GM19240 (cell line): Measurements from ENCODE around the gene CLDN1.

ENCODE experiments used
- DNase-seq: peaks from one replicate; pipeline ENCODE4 v3.0.0; 2011; ENCODE audit warnings: low spot score; ENCODE audit not compliant: insufficient read length

Gene CLDN1

DNA sequence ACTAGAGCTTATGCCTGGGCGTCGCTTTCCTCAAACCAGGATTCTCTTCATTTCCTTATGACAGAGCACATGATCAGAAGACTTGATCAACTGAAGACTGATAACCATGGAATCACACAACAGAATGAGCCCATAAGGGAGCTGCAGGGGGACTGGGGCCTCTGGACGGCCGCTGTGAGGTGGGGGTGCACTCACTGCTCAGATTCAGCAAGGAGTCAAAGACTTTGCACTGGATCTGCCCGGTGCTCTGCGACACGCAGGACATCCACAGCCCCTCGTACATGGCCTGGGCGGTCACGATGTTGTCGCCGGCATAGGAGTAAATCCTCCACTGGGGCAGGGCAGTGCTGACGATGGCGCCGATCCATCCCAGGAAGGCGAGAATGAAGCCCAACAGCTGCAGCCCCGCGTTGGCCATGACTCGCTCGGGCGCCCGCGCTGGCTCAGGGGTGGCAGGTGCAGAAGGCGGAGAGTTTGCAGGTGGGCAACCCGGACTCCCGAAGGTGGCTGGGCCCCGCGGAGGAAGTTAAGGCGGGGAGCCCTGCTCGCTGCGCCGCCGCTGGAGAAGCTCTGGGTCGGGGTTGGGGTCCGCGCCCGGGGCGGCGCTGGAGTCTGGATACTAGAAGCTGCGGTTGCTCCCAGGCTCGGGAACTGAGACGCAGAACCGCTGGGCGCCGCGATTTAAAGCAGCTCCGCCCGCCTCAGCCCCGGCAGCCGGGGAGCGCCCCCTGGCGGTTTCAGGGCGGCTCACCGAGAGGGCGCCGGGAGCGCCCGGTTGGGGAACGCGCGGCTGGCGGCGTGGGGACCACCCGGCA is at the start of gene CLDN1:
CLDN1 (minus strand) TSS at position 658 of the 815 bp plus-strand sequence; CDS start at position 418, 240 bp downstream.
- DNase-seq, result peak; percentile 23

GRCh38 chr3:190371152-190371551 is 48.9 kb upstream of the CLDN1 start:
- DNase-seq, result no peak

GRCh38 chr3:190370369-190370768 is 48.1 kb upstream of the CLDN1 start:
- no peak for DNase-seq

DNA sequence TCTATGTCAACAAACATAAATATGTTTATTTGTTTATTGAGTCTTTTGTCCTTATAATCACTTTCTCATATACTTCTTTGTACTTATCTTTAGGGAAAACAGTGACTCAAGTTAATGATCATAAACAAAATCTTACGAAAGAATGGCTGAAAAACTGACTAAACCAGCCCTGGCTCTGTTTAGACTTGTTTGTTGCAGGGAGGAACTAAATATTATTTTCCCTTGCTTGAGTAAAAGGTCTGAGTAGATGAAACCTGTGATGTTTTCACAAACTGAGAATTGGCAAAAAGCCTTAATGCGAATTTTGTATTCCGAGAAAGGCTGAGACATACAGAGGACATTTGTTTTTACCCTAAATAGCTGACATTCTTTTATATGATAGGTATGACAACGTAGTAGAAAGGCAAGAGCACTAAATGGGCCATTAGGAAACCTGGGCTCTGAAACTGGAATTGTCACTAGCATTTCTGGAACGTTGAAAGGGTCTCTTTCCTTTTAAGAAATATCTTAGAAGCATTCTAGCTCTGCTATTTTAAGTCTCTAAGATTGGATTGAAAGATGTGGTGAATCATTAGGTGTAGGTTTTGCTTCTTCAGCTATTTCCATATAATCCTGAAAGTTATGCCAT is 47.5 kb upstream of the CLDN1 start:
- no peak for DNase-seq

GRCh38 chr3:190368881-190369280 is 46.6 kb upstream of the CLDN1 start:
- DNase-seq, result no peak

DNA sequence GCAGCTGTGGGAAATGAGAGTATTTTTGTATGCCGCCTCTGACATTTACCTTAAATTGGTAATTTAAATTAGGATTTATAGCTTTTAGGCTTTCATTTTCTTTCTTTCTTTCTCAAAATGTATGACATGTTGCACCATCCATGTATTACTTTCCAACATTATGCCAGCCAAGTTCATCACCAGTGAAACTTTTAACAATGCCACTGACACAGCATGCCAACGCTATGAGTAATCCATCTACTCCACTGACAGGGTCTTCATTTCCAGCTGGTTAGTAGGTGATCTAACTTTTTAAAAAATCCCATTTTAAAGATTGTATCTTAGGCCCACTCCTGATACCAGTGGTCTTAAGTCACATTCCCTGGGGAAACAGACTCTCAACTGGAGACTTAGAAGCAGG is 43.9 kb upstream of the CLDN1 start:
- no peak for DNase-seq

DNA sequence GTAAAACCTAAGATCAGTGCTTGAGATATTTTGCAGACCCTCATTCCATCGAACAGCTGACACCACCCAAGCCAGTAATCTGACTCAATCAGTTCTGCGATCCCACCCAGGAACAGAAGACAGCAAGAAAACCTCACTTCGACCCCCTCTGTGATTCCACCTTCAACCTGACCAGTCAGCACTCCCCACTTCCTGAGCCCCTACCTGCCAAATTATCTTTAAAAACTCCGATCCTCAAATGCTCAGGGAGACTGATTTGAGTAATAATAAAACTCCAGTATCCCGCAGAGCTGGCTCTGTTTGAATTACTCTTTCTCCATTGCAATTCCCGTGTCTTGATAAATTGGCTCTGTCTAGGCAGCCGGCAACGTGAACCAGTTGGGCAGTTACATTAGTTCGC is 40.0 kb upstream of the CLDN1 start:
- DNase-seq, result no peak

DNA sequence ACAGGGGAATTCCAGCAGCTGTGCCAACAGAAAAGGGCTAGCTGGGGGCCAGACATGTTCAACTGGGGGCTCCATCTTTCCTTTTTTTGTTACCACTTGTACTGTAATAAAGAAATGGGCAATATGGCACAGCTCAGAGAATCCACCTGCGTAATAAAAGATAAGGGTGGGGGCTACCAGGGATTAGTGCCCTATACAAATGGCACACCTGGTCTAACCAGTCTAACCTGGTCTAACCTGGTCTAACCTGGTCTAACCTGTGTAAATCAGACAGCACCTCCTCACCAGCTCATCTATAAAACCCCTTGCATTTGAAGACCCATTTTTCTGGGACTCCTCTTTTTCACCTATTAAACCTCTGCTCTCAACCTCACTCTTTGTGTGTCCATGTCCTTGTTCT is 39.5 kb upstream of the CLDN1 start:
- DNase-seq, result no peak

- no peak for DNase-seq
Observed at GRCh38 chr3:190360228-190360627, 38.0 kb upstream of the CLDN1 start.

- DNase-seq, result no peak
Observed at GRCh38 chr3:190359813-190360212, 37.6 kb upstream of the CLDN1 start.

- no peak for DNase-seq
Observed at GRCh38 chr3:190357468-190357867, 35.2 kb upstream of the CLDN1 start.

GRCh38 chr3:190356246-190356645 is 34.0 kb upstream of the CLDN1 start:
- DNase-seq, result no peak

DNA sequence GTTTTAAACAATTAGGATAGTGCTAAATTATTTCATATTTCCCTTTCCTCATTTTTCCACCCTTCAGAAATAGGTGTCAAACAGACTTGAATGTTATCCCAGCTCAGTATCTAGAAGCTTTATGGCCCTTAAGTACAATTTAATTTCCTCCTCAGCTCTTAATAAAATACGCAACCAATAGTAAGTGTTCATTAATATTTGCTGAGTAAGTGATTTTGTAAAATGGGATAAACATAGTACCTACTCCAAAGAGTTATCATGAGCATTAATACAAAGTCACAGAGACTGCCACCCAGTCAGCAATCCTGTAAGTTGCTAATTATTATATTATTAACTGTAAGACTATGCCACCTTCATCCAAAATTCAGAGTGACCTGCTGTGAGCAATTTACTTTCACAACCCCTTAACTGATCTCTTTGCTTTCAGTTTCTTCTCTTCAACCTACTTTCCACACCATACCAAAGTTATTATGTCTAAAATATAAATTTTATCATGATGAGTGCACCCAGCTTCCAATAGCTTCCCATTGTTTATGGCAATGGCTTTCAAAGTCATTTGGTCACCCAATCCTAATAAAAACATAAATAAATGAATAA is 30.7 kb upstream of the CLDN1 start:
- no peak for DNase-seq

DNA sequence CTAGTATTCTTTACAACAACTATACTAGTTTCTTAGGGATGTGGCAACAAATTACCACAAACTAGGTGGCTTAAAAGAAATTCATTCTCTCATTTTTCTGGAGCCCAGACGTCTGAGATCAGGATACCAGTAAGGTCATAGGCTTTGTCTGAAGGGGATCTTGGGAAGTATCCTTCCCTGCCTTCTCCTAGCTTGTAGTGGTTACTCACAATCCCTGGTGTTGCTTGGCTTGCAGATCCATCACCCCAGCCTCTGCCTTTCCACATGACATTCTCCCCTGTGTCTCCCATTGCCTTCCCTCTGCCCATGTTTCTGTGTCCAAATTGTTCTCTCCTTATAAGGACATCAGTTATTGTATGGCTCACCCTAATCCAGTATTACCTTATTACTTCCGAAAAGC is 24.3 kb upstream of the CLDN1 start:
- no peak for DNase-seq

DNA sequence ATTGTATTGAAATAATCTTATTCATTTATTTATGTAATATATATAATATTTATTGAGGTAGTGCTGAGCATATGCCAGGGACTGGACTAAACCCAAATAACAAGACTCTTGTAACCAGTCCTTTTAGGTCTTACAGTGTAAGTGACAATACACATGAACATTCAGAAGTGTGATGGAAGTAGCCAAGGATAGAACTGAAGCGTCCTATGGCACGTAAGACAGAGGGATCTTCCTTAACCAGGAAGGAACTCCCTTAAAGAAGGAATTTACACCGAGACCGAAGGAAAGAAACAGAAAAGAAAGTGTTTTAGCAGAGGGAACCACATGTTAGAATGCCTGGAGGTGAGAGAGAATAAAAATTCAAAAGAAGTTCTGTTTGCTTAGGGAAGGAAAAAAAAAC is 23.6 kb upstream of the CLDN1 start:
- no peak for DNase-seq

DNA sequence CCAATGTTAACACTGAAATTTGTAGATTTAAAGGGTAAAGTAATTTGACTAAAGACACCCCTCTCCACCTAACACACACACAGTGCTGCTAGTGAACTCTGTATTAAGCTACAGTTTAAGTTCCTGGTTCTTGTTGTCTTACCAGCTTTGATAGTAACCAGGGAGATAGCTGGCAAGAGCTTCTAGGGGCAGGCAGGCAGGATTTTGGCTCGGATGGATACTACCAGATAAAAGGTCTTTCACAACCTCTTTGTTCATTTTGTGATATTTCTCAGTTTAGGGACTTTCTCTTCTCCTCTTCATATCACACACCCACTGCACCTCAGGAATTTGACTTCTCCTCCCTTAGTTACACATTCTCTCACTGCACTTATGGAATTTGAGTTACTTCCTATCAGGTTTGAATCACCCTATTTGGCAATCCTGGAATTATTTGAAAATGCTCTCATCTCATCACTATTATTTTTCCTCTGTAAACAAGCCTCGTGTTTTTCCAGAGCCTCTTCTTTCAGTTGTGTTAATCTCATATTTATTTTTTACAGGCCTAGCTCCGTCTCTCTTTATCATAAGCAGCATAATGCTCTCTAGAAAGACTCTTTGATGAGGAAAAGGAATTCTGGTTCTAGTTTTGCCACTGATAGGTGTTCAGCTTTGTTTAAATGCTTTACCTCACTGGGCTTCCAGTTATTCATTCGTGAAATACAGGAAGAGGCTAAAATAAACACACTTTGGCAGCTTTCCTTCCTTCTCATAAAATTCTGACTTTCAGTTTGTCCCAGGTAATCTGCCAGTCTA is 23.0 kb upstream of the CLDN1 start:
- DNase-seq, result no peak

- DNase-seq, result no peak
Observed at GRCh38 chr3:190340071-190340470, 17.8 kb upstream of the CLDN1 start.

GRCh38 chr3:190339130-190339529 is 16.9 kb upstream of the CLDN1 start:
- no peak for DNase-seq

GRCh38 chr3:190338717-190339116 is 16.5 kb upstream of the CLDN1 start:
- no peak for DNase-seq

DNA sequence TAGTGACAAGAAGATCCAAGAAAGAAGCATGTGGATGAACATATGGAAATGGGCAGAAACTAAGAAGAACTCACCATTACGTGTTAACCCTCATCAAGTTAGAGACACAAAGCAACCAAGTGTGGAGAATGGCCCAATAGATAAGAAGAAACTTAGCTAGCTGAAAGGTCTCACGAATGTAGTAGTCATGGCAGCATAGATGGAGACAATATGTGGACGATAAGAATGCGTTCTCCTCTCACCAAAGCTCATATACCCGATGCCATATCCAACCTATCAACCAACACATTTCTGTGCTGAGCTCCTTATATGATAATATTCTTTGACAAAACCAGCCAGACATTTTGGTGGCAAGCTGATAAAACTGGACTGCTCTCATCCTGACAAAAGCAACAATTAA is 15.1 kb upstream of the CLDN1 start:
- DNase-seq, result no peak

- no peak for DNase-seq
Observed at GRCh38 chr3:190336516-190337189, 14.4 kb upstream of the CLDN1 start.
